SK-MEL-5 (cell line): Measurements from ENCODE around the gene TRAF1. TPM values are rescaled to one million over a fixed set of nuclear protein-coding genes. Genes with fewer than 3 reads are reported as not detected.
A peak's percentile ranks its signal among the peaks of the same experiment; 100 is the strongest.

Source experiments
- DNase-seq: peaks from one replicate; pipeline ENCODE4 v3.0.0-alpha.2; 2016; ENCODE audit warnings: low read depth, low spot score
- in situ Hi-C: cut with HindIII; loops from 2 replicates; pipeline ENCODE4 v1.10.0; 2016; ENCODE audit warnings: low sequenced_read_pairs, high pct_unique_total_duplicates, low pct_unique_long_range_greater_than_20kb
- total RNA-seq: library from RNA; depleted of rRNA; stranded (reverse); fragments of >200 nt; shearing (Covaris generic); gene quantifications from 2 replicates; pipeline ENCODE4 v1.2.3, GENCODE V29; 2014

Gene TRAF1
- total RNA-seq, 1 experiment from 2014 or later = 0.32 TPM

- no peak for DNase-seq
- in situ Hi-C loops = no loop called here
Observed at GRCh38 chr9:120916991-120917880, 9.4 kb downstream of the TRAF1 start.

- DNase-seq = peak; percentile 46
- in situ Hi-C loops = no loop called here
Observed at GRCh38 chr9:120916588-120916987, 10.0 kb downstream of the TRAF1 start.

DNA sequence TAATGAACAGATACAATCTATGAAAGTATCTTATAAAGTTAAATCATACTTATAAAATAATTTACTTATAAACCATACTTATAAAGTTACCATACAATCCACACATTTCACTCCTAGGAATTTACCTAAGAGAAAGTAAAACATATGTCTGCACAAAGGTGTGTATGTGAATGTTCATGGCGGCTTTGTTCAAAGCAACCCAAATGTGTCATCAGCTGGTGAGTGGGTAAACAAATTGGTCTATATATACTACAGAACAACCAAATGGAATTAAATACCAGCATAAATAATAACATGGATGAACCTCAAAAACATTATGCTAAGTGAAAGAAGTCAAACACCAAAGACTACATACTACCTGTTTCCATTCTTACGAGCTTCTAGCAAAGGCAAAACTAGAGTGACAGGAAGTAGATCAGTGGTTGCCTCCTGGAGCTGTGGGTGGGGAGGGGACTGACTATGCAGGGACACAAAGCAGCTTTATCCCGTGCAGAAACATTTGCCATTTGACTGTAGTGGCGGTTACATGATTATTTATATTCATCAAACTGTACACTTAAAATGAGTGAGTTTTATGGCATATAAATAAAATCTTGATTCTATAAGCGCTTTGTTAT, 10.6 kb downstream of the TRAF1 start:
- peak; percentile 49 for DNase-seq
- in situ Hi-C loops = no loop called here

- DNase-seq = peak; percentile 58
- in situ Hi-C loops = no loop called here
Observed at GRCh38 chr9:120914953-120915352, 11.6 kb downstream of the TRAF1 start.

DNA sequence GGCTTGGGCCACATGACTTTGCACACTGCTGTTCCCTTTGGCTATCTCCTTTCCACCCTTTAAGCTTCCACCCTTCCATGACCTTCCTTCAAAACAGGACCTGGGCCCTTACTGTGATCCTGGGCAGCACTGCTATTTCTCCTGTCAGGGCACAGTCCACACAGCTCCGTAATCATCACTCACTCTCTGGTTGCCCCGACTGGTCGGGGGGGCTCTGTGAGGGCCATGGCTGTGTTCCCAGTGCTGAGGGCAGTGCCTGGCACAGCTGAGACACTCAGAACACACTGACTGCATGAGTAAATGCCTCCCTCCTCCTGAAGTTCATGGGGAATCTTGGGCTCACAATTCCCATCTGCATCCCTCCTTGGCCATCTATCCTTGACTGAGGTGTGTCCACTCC, 12.2 kb downstream of the TRAF1 start:
- no peak for DNase-seq
- in situ Hi-C loops = no loop called here

DNA sequence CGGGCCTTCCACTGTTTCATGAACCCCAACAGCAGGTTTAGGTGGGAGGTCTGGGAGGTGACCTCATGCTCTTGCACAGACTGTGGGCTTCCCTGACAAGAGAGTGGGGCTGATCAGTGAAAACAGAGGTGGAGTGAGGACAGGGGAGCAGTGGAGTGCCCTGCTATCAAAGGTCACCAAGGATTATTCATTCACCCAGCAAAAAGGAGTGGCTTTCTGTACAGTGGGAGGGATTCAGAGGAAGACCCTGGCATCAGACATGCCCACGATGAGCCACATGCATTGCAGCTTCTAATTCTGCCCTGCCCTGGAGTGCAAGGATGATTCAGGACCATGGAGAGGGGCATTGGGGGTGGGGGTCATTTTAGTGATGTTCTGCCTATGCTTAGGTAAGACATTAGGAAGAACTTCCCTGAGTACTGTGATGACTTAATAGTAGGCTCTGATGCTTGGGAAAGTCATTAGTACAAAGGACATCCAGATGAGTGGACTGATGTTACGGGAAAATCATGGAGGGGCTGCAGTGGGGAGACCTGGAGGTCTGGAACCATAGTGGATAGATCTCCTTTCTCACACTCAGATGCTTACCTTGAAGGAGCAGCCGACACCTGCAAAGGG, 12.8 kb downstream of the TRAF1 start:
- in situ Hi-C loops = no loop called here
- no peak for DNase-seq

GRCh38 chr9:120912958-120913646, 13.5 kb downstream of the TRAF1 start:
- in situ Hi-C loops = no loop called here
- DNase-seq = no peak

DNA sequence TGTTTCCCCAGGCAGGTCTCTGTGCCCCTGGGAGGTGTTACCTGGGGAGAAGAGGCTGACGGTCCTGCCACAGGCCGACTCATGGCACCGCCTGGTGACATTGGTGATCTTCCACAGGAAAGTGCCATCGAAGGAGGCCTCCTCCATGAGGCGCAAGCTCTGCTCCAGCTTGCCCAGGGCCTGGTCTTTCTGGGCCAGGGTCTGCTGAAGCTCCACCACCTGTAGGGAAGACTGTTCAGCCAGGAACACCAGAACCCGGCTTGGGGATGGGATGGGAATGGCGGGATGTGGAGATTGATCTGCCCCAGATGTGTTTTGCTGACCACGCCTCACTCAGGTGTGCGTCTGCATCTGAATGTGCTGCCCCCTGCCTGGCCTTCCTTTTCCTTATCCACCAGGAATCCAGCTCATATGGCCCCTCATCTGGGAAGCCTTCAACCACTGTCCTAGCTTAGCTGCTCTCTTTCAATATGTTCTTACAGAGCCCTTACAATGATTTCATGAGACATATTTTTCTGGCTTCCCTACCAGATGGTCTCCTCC, 15.2 kb downstream of the TRAF1 start:
- DNase-seq = no peak
- in situ Hi-C loops = no loop called here

DNA sequence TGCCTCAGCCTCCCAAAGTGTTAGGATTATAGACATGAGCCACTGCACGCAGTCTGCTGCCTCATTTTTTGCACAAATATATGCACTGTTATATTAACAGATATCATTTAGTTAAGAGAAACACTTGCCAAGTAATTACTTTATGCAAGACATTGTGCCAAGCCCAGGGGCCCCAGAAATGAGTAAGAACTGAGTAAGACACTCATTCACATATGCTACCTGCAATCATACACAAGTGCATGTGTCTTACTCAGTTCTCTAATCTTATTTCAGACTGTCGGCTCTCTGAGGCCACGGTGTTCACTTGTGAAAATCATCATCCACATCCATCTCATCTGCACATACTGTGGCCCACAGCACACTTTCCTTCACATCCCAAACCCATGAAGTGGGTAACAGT, 16.0 kb downstream of the TRAF1 start:
- DNase-seq = no peak
- in situ Hi-C loops = no loop called here

DNA sequence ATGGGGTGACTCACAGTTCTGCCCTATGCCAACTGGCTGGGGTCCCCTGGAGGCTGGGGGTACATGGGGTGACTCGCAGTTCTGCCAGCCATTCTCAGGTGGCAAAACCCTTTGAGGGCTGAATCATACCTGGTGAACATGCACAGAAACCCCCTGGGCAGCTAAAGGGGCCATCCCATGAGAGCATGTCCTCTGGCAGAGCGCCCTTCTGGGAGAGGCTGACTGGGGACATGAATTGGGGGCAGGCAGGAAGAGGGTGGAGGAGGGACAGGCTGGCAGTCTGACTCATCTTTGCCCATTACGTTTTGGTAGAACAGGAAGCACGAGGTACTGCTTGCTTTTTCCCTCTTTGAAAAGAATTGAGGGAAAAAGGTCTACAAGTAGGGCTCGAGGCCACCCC, 16.7 kb downstream of the TRAF1 start:
- in situ Hi-C loops = no loop called here
- no peak for DNase-seq

- DNase-seq = no peak
- in situ Hi-C loops = no loop called here
Observed at GRCh38 chr9:120905315-120906164, 21.1 kb downstream of the TRAF1 start.

GRCh38 chr9:120904978-120905301, 21.7 kb downstream of the TRAF1 start:
- no peak for DNase-seq
- in situ Hi-C loops = no loop called here

DNA sequence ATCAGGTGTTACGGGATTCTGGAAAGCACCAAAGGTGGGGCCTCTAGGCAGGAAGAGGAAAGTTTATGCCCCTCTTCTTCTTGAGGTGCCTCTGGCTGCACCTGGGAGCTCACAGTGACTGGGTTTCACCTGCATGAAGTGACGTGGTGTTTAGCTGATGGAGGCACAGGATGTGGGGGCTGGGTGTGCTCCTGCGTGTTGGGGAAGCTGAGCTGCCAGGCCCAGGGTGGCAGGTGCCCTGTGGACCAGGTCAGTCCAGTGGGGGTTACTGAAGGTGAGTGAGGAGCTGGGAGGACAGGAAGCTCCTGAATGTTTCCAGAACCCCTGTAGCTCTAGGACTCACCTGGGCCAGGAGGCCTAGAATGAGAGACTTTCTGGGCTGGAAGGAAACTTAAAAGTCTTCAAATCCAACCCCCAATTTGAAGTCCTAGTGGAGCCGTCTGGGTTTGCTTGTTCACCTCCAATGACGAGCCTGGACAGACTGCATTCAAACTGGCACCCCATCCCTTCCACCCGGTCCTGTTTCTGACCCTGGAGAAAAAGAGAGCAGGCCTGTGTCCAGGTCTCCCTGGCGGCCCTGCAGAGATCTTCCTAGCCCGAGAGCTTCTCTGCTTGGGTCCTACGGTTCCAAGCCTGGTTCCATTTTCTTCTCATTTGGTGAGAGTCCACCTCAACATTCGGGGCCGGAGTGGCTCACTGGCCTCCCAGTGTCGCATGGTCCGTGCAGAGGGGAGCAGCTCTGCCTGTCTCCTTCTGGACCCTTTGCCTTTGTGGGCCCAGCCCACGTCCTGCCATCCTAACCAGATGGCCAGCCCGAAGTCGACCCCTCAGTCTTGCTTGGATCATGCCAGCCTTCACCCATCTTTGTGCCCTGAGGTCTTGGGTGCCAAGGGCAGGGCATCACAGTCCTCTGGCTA, 22.3 kb downstream of the TRAF1 start:
- DNase-seq = no peak
- in situ Hi-C loops = no loop called here

DNA sequence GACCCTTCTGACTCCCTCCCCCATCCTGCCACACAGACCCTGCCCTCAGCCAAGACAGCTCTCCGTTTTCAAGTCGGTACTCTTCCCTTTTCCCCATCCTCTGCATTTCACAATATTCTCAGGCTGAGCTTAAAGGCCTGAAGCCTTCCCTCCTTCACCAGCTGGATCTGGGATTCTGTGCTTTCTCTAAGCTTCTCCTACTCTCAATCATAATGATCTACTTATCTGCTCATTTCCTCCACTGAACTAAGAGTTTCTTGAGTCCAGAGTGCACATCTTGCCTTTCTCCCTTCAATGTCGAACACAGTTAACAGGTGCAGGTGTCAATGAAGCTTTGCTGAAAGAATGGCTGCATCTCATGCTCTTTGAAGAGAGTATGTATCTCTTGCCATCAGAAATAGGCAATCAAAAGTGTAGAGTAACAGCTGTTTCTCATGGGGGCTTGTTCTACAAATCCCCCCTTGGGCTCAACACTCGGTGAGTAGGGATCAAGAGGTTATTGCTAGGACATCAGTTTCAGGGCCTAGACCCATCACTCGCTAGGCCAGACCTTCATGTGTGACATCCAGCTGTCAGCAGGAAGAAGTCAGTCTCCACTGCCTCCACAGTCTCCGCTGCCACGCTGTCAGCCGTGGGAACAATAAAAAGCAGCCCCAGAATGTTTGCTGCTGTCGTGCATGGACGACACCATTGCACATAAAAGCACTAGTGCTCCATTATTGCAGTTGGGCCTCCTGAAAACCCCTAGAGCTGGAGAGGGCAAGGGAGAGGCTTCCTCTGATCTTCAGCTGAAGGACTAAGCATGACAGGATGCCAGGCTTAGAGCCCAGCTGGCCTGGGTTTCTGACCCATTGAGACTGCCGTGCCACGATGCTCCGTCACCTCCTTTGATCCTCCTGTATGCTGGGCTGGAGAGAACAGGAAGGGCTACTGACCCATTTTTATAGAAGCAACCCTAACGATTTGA, 23.7 kb downstream of the TRAF1 start:
- DNase-seq = no peak
- in situ Hi-C loops = no loop called here
